Measurements from ENCODE around the gene CTAGE1. TPM values are rescaled to one million over a fixed set of nuclear protein-coding genes. Genes with fewer than 3 reads are reported as not detected.

Gene CTAGE1
- total and polyA plus RNA-seq, 10 of the 15 experiments (the other 5 are each of a cell fraction or from before 2014, with no cell fraction given) = 0.01 TPM; not detected in 9

- BruUV-seq (replicated peaks) = no TSS peak
- no peak overlapping the region for H3K4me2 ChIP-seq (ENCODE audit: control insufficient read depth, insufficient read depth)
Measured at GRCh38 chr18:22447792-22448191, 30.1 kb upstream of the CTAGE1 start.

More at GRCh38 chr18:22447792-22448191, 30.1 kb upstream of the CTAGE1 start:
- 50% methylated on average over 4 of the region's 4 CpGs for WGBS (ENCODE audit: insufficient coverage, insufficient replicate concordance, low lambda C conversion rate, missing lambda C conversion rate)
- Histone ChIP-seq H3K27ac (ENCODE audit: control insufficient read depth, insufficient read depth) (no peak overlapping the region), H3K4me1 (ENCODE audit: control insufficient read depth, insufficient read depth, low read length) (no peaks in the 10 kb centered on the region), H3K9me3 (replicated peaks; ENCODE audit: control insufficient read depth, insufficient read depth, low read length) (no peaks in the 10 kb centered on the region), H3K79me2 (ENCODE audit: control insufficient read depth, insufficient read depth, low read length) (no peaks in the 10 kb centered on the region), H2AFZ (ENCODE audit: control insufficient read depth, low read depth, low read length) (no peak overlapping the region), H3K4me3 (no peak overlapping the region), H3K27me3 (replicated peaks in 1 of 2; ENCODE audit: control insufficient read depth in 2 of 2, insufficient read depth in 2 of 2, low read length in 1 of 2) (no peaks in the 10 kb centered on the region), H3K36me3 (ENCODE audit: control insufficient read depth in 2 of 2, insufficient read depth in 2 of 2, low read length in 1 of 2) (no peaks in the 10 kb centered on the region), H3K9ac (ENCODE audit: control insufficient read depth, insufficient read depth, low read length) (no peak overlapping the region), H4K20me1 (ENCODE audit: control insufficient read depth, insufficient read depth) (no peaks in the 10 kb centered on the region)
- ChIA-PET RAD21 (ENCODE audit: unreplicated experiment) (no interaction called here), POLR2A (no interaction called here), CTCF (no interaction called here), SMC1A (ENCODE audit: uncharacterized antibody, unreplicated experiment) (interaction anchor here (1.5 kb wide), 1 partner anchor 1740 kb away, joined by 4 read pairs; no protein-coding TSS in a partner anchor)
- TF ChIP-seq PKNOX1 (IDR thresholded peaks at IDR 0.05) (no peak), FOS (IDR thresholded peaks at IDR 0.05; ENCODE audit: borderline replicate concordance, extremely low read depth, insufficient read length) (no peak), POLR2AphosphoS2 (IDR thresholded peaks at IDR 0.05; ENCODE audit: low read depth, low read length) (no peak), RAD21 (IDR thresholded peaks at IDR 0.05; ENCODE audit: insufficient read depth, low read depth, low read length) (no peak), TAF1 (IDR thresholded peaks at IDR 0.05; ENCODE audit: borderline replicate concordance, low read depth, low read length) (no peak), JUND (IDR thresholded peaks at IDR 0.05; ENCODE audit: low read depth, low read length) (no peak), ZNF592 (IDR thresholded peaks at IDR 0.05) (no peak), POU2F2 (IDR thresholded peaks at IDR 0.05; ENCODE audit: borderline replicate concordance, low read depth, low read length) (no peak), NFIC (IDR thresholded peaks at IDR 0.05; ENCODE audit: low read depth, low read length) (no peak), IRF5 (IDR thresholded peaks at IDR 0.05; ENCODE audit: borderline replicate concordance) (no peak), ZZZ3 (IDR thresholded peaks at IDR 0.05; ENCODE audit: control insufficient read depth, insufficient read length, low read depth) (no peak), EZH2 (IDR thresholded peaks at IDR 0.05; ENCODE audit: borderline replicate concordance, control insufficient read depth, low read depth, low read length) (no peak), MXI1 (IDR thresholded peaks at IDR 0.05; ENCODE audit: low read depth, low read length) (no peak), CBX3 (IDR thresholded peaks at IDR 0.05; ENCODE audit: borderline replicate concordance, low read depth) (no peak), BMI1 (IDR thresholded peaks at IDR 0.05; ENCODE audit: borderline replicate concordance) (no peak)
- FAIRE-seq = no peak
- in situ Hi-C loops (cut with MboI) (no loop called here), intact Hi-C loops (cut with micrococcal nuclease; ENCODE audit: unreplicated experiment) (no loop called here)
- no peak for DNase-seq (ENCODE audit: low read depth, low spot score)
- no peak for ATAC-seq

All from GM12878 (cell line).